Loucy (cell line): ENCODE data around the gene SAMD9L.
A peak's percentile ranks its signal among the peaks of the same experiment; 100 is the strongest.

ENCODE experiments used
- H2AFZ ChIP-seq: fragments of 200-600 bp; sonication (generic); 2 replicates; pipeline ENCODE4 v1.6.0; 2016; ENCODE audit warnings: antibody characterized with exemption, mild to moderate bottlenecking, low read length, moderate library complexity
- H3F3A ChIP-seq: fragments of 200-600 bp; 2 replicates; pipeline ENCODE4 v1.6.0; 2016; ENCODE audit warnings: antibody characterized with exemption, low read depth, mild to moderate bottlenecking
- H3K27me3 ChIP-seq: fragments of 200-600 bp; sonication (generic); 2 replicates; pipeline ENCODE4 v1.6.1; 2014; ENCODE audit warnings: low read length, mild to moderate bottlenecking; ENCODE audit not compliant: insufficient read depth, poor library complexity, severe bottlenecking
- H3K36me3 ChIP-seq: fragments of 200-600 bp; sonication (generic); 2 replicates; pipeline ENCODE4 v1.6.1; 2016; ENCODE audit warnings: low read length; ENCODE audit not compliant: insufficient read depth
- H3K4me1 ChIP-seq: fragments of 200-600 bp; sonication (generic); 2 replicates; pipeline ENCODE4 v1.5.1; 2014; ENCODE audit warnings: low read length, mild to moderate bottlenecking; ENCODE audit not compliant: insufficient read depth, poor library complexity, severe bottlenecking
- H3K4me2 ChIP-seq: fragments of 200-600 bp; sonication (generic); 2 replicates; pipeline ENCODE4 v1.6.0; 2014; ENCODE audit warnings: antibody characterized with exemption, low read length, low read depth, mild to moderate bottlenecking; ENCODE audit not compliant: poor library complexity, severe bottlenecking
- H3K4me3 ChIP-seq: fragments of 200-600 bp; sonication (generic); 2 replicates; pipeline ENCODE4 v1.5.1; 2014; ENCODE audit warnings: low read length, mild to moderate bottlenecking, mixed read lengths; ENCODE audit not compliant: poor library complexity, severe bottlenecking
- H3K79me2 ChIP-seq: fragments of 200-600 bp; sonication (generic); 2 replicates; pipeline ENCODE4 v1.6.1; 2014; ENCODE audit warnings: low read length; ENCODE audit not compliant: insufficient read depth
- H3K9ac ChIP-seq: fragments of 200-600 bp; sonication (generic); 2 replicates; pipeline ENCODE4 v1.6.0; 2014; ENCODE audit warnings: mild to moderate bottlenecking, low read depth, low read length, moderate library complexity; ENCODE audit not compliant: poor library complexity, severe bottlenecking
- H3K9me2 ChIP-seq: fragments of 200-600 bp; sonication (generic); replicated peaks from 2 replicates; pipeline ENCODE4 v1.6.1; 2016; ENCODE audit warnings: low read depth, low read length, mixed read lengths
- H3K9me3 ChIP-seq: fragments of 200-600 bp; sonication (generic); 2 replicates; pipeline ENCODE4 v1.6.1; 2014; ENCODE audit warnings: mild to moderate bottlenecking, antibody characterized with exemption, low read length, low read depth; ENCODE audit not compliant: insufficient read depth
- H4K20me1 ChIP-seq: fragments of 200-600 bp; sonication (generic); 2 replicates; pipeline ENCODE4 v1.6.0; 2014; ENCODE audit warnings: antibody characterized with exemption, low read length, mild to moderate bottlenecking; ENCODE audit not compliant: insufficient read depth, poor library complexity, severe bottlenecking
- EZH2phosphoT487 ChIP-seq: fragments of 200-600 bp; IDR thresholded peaks from 2 replicates; pipeline ENCODE4 v1.6.1; 2018; ENCODE audit warnings: antibody characterized with exemption, mild to moderate bottlenecking, moderate library complexity, borderline replicate concordance
- TF ChIP-seq, protein P1 (sequence below): fragments of 200-600 bp; sonication (generic); conservative IDR thresholded peaks from 2 replicates; pipeline ENCODE4 v1.5.1; 2014; ENCODE audit warnings: mild to moderate bottlenecking, antibody characterized with exemption, low read length

Gene SAMD9L

DNA sequence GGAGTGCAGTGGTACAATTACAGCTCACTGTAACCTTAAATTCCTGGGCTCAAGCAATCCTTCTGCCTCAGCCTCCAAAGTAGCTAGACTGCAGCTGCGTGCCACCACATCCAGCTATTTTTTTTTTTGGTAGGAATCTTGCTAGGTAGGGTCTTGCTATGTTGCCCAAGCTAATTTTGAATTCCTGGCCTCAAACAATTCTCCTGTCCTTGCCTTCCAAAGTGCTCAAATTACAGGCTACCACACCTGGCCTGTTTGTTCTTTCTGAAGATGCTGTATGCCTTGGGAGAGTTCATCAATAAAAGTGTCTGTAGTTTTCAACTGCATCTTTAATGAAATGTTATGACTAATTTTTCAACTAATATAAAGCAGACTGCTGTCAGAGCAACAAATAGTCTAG lies 30.9 kb downstream of the SAMD9L start:
- no peaks in the 10 kb centered on the region for H3F3A ChIP-seq
- H3K36me3 ChIP-seq, result no peaks in the 10 kb centered on the region
- H3K4me3 ChIP-seq, result peak overlapping the region; percentile 83
- peak overlapping the region; percentile 84 for H2AFZ ChIP-seq
- no peaks in the 10 kb centered on the region for H3K9me3 ChIP-seq
- peak overlapping the region; percentile 90 for H3K4me2 ChIP-seq
- no peak for TF ChIP-seq EZH2phosphoT487
- TF ChIP-seq, protein P1, sequence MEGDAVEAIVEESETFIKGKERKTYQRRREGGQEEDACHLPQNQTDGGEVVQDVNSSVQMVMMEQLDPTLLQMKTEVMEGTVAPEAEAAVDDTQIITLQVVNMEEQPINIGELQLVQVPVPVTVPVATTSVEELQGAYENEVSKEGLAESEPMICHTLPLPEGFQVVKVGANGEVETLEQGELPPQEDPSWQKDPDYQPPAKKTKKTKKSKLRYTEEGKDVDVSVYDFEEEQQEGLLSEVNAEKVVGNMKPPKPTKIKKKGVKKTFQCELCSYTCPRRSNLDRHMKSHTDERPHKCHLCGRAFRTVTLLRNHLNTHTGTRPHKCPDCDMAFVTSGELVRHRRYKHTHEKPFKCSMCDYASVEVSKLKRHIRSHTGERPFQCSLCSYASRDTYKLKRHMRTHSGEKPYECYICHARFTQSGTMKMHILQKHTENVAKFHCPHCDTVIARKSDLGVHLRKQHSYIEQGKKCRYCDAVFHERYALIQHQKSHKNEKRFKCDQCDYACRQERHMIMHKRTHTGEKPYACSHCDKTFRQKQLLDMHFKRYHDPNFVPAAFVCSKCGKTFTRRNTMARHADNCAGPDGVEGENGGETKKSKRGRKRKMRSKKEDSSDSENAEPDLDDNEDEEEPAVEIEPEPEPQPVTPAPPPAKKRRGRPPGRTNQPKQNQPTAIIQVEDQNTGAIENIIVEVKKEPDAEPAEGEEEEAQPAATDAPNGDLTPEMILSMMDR, result no peak
- H3K79me2 ChIP-seq, result peaks cover 22% of the 10 kb centered on the region
- no peaks in the 10 kb centered on the region for H3K9me2 ChIP-seq
- no peaks in the 10 kb centered on the region for H4K20me1 ChIP-seq
- peaks cover 33% of the 10 kb centered on the region for H3K4me1 ChIP-seq
- H3K9ac ChIP-seq, result peak overlapping the region; percentile 70
- no peaks in the 10 kb centered on the region for H3K27me3 ChIP-seq

DNA sequence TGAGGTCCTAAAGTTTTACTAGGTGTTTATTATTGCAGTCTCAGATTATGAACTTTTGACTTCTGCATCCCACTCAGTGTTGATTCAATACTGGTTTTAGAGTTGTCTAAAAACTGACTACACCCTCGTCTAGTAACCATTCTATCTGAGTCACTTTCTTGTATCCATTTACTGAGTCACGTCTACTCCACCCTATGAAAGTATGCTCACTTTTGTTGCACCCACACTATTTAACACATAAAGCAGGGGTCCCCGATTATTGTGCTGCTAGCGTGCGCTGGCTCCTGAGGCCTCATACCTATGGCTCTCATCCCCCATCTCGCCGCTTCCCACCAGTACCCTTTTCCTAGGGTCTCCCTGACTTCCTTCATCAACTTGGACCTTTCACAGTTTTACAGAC lies 32.4 kb downstream of the SAMD9L start:
- TF ChIP-seq EZH2phosphoT487, result no peak
- TF ChIP-seq, protein P1, result no peak
- H3K4me2 ChIP-seq, result peak overlapping the region; percentile 90
- H3K9me3 ChIP-seq, result no peaks in the 10 kb centered on the region
- no peaks in the 10 kb centered on the region for H3K36me3 ChIP-seq
- H4K20me1 ChIP-seq, result no peaks in the 10 kb centered on the region
- H2AFZ ChIP-seq, result no peak overlapping the region
- peaks cover 33% of the 10 kb centered on the region for H3K4me1 ChIP-seq
- H3K79me2 ChIP-seq, result peaks cover 22% of the 10 kb centered on the region
- H3K9me2 ChIP-seq, result no peaks in the 10 kb centered on the region
- H3K9ac ChIP-seq, result peak overlapping the region; percentile 70
- peak overlapping the region; percentile 83 for H3K4me3 ChIP-seq
- H3K27me3 ChIP-seq, result no peaks in the 10 kb centered on the region
- H3F3A ChIP-seq, result no peaks in the 10 kb centered on the region

DNA sequence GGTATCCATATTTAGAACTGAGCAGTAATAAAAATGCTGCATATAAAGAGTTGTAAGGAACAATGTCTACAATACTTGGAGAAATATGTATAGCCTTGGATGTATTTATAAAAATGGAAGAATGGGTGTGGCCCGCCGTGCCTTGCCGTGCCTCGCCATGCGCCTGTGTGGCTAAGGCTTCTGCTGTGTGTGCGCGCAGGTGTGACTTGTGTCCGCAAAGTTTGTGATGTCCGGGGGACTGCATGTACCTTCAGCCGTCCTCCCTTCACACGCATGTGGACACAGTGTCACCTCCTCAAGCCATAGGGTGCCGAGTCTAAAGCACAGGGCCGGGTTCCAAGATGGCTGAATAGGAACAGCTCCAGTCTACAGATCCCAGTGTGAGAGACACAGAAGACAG lies 40.2 kb downstream of the SAMD9L start:
- H3F3A ChIP-seq, result no peaks in the 10 kb centered on the region
- H3K9me2 ChIP-seq, result no peaks in the 10 kb centered on the region
- no peaks in the 10 kb centered on the region for H3K79me2 ChIP-seq
- peaks cover 37% of the 10 kb centered on the region for H3K36me3 ChIP-seq
- H3K4me1 ChIP-seq, result no peaks in the 10 kb centered on the region
- H3K9ac ChIP-seq, result no peak overlapping the region
- no peak overlapping the region for H3K4me2 ChIP-seq
- no peak overlapping the region for H3K4me3 ChIP-seq
- TF ChIP-seq, protein P1, result no peak
- no peak for TF ChIP-seq EZH2phosphoT487
- peaks cover 10% of the 10 kb centered on the region; the same call in 1 of the 2 replicates for H3K9me3 ChIP-seq
- H3K27me3 ChIP-seq, result no peaks in the 10 kb centered on the region
- no peaks in the 10 kb centered on the region for H4K20me1 ChIP-seq
- H2AFZ ChIP-seq, result no peak overlapping the region
